WTC11 (cell line): ENCODE data around the gene SLC8A2. TPM values are rescaled to one million over a fixed set of nuclear protein-coding genes. Genes with fewer than 3 reads are reported as not detected.
A peak's percentile ranks its signal among the peaks of the same experiment; 100 is the strongest.

Source experiments
- ATF1 ChIP-seq: sonication (generic); formaldehyde crosslinking; IDR thresholded peaks from 2 replicates; pipeline ENCODE4 v1.8.1; 2023; ENCODE audit warnings: mild to moderate bottlenecking, moderate library complexity, missing genetic modification reagents
- ATF6 ChIP-seq: sonication (generic); formaldehyde crosslinking; IDR thresholded peaks from 2 replicates; pipeline ENCODE4 v1.8.1; 2023; ENCODE audit warnings: mild to moderate bottlenecking, missing genetic modification reagents
- CBFB ChIP-seq: sonication (generic); formaldehyde crosslinking; IDR thresholded peaks from 2 replicates; pipeline ENCODE4 v1.8.1; 2022; ENCODE audit warnings: mild to moderate bottlenecking, low read depth, missing genetic modification reagents
- CDX4 ChIP-seq: fragments of 250-450 bp; sonication (Bioruptor Pico); IDR thresholded peaks from 2 replicates; pipeline ENCODE4 v1.9.0; 2021; ENCODE audit warnings: moderate library complexity, mild to moderate bottlenecking, inconsistent platforms, borderline replicate concordance
- ETV6 ChIP-seq: sonication (generic); formaldehyde crosslinking; IDR thresholded peaks from 2 replicates; pipeline ENCODE4 v1.8.1; 2022; ENCODE audit warnings: mild to moderate bottlenecking, missing genetic modification reagents
- GABPB1 ChIP-seq: sonication (generic); formaldehyde crosslinking; IDR thresholded peaks from 2 replicates; pipeline ENCODE4 v1.8.1; 2023; ENCODE audit warnings: mild to moderate bottlenecking, missing genetic modification reagents
- JAZF1 ChIP-seq: fragments of 250-450 bp; sonication (Bioruptor Pico); IDR thresholded peaks from 2 replicates; pipeline ENCODE4 v1.9.0; 2021; ENCODE audit warnings: moderate library complexity, mild to moderate bottlenecking, inconsistent platforms
- JUN ChIP-seq: sonication (generic); formaldehyde crosslinking; IDR thresholded peaks from 2 replicates; pipeline ENCODE4 v1.8.0; 2023; ENCODE audit warnings: mild to moderate bottlenecking, missing genetic modification reagents
- KAT7 ChIP-seq: sonication (generic); formaldehyde crosslinking; IDR thresholded peaks from 2 replicates; pipeline ENCODE4 v1.8.1; 2023; ENCODE audit warnings: missing genetic modification reagents, mild to moderate bottlenecking, borderline replicate concordance
- MLX ChIP-seq: sonication (generic); formaldehyde crosslinking; IDR thresholded peaks from 2 replicates; pipeline ENCODE4 v1.8.1; 2023; ENCODE audit warnings: mild to moderate bottlenecking, missing genetic modification reagents, moderate library complexity
- MXD4 ChIP-seq: fragments of 250-450 bp; sonication (Bioruptor Pico); IDR thresholded peaks from 2 replicates; pipeline ENCODE4 v1.8.0; 2021; ENCODE audit warnings: mild to moderate bottlenecking, moderate library complexity, borderline replicate concordance
- MYBL2 ChIP-seq: sonication (generic); formaldehyde crosslinking; IDR thresholded peaks from 2 replicates; pipeline ENCODE4 v1.8.1; 2023; ENCODE audit warnings: mild to moderate bottlenecking, moderate library complexity, missing genetic modification reagents
- NFE2L1 ChIP-seq: sonication (generic); formaldehyde crosslinking; IDR thresholded peaks from 2 replicates; pipeline ENCODE4 v1.8.1; 2023; ENCODE audit warnings: missing genetic modification reagents
- NR1H2 ChIP-seq: sonication (generic); formaldehyde crosslinking; IDR thresholded peaks from 2 replicates; pipeline ENCODE4 v1.9.0; 2021; ENCODE audit warnings: mild to moderate bottlenecking, moderate library complexity, missing genetic modification reagents
- OVOL2 ChIP-seq: fragments of 250-450 bp; sonication (Bioruptor Pico); IDR thresholded peaks from 2 replicates; pipeline ENCODE4 v1.9.0; 2021; ENCODE audit warnings: mild to moderate bottlenecking, borderline replicate concordance
- PREB ChIP-seq: sonication (generic); formaldehyde crosslinking; IDR thresholded peaks from 2 replicates; pipeline ENCODE4 v1.8.1; 2022; ENCODE audit warnings: mild to moderate bottlenecking, missing genetic modification reagents, moderate library complexity, borderline replicate concordance
- RELA ChIP-seq: sonication (generic); formaldehyde crosslinking; IDR thresholded peaks from 2 replicates; pipeline ENCODE4 v1.8.1; 2022; ENCODE audit warnings: missing genetic modification reagents, mild to moderate bottlenecking, borderline replicate concordance
- SMAD3 ChIP-seq: sonication (generic); formaldehyde crosslinking; IDR thresholded peaks from 2 replicates; pipeline ENCODE4 v1.8.0; 2022; ENCODE audit warnings: missing genetic modification reagents, mild to moderate bottlenecking, borderline replicate concordance
- STAT6 ChIP-seq: sonication (generic); formaldehyde crosslinking; conservative IDR thresholded peaks from 2 replicates; pipeline ENCODE4 v1.8.1; 2023; ENCODE audit warnings: mild to moderate bottlenecking, low read depth, missing genetic modification reagents, moderate library complexity
- TCF7 ChIP-seq: sonication (generic); formaldehyde crosslinking; IDR thresholded peaks from 2 replicates; pipeline ENCODE4 v1.8.0; 2022; ENCODE audit warnings: mild to moderate bottlenecking, low read depth, missing genetic modification reagents, moderate library complexity
- USF2 ChIP-seq: sonication (generic); formaldehyde crosslinking; IDR thresholded peaks from 2 replicates; pipeline ENCODE4 v1.8.1; 2023; ENCODE audit warnings: mild to moderate bottlenecking, missing genetic modification reagents, moderate library complexity
- ZMAT4 ChIP-seq: fragments of 250-450 bp; sonication (Bioruptor Pico); IDR thresholded peaks from 2 replicates; pipeline ENCODE4 v1.9.0; 2021; ENCODE audit warnings: mild to moderate bottlenecking
- ZNF138 ChIP-seq: sonication (generic); formaldehyde crosslinking; conservative IDR thresholded peaks from 2 replicates; pipeline ENCODE4 v1.8.1; 2022; ENCODE audit warnings: mild to moderate bottlenecking, moderate library complexity, missing genetic modification reagents
- ZNF232 ChIP-seq: sonication (generic); formaldehyde crosslinking; IDR thresholded peaks from 2 replicates; pipeline ENCODE4 v1.8.0; 2022; ENCODE audit warnings: mild to moderate bottlenecking, missing genetic modification reagents
- ZNF416 ChIP-seq: fragments of 250-450 bp; sonication (Bioruptor Pico); IDR thresholded peaks from 2 replicates; pipeline ENCODE4 v1.9.0; 2021; ENCODE audit warnings: mild to moderate bottlenecking, inconsistent platforms
- ZNF532 ChIP-seq: fragments of 250-450 bp; sonication (Bioruptor Pico); IDR thresholded peaks from 2 replicates; pipeline ENCODE4 v1.9.0; 2021; ENCODE audit warnings: mild to moderate bottlenecking, borderline replicate concordance
- total RNA-seq: library from RNA; stranded (reverse); gene quantifications from 3 replicates; pipeline ENCODE4 v1.2.3, GENCODE V29; 2021

The SLC8A2 gene
- total RNA-seq, 1 experiment from 2014 or later: 6.5 TPM

- TF ChIP-seq STAT6 (CRISPR knock-in tag) (0 out of 2 replicates have a peak, but pooled peaks have one; percentile 32), JAZF1 (no peak), PREB (CRISPR knock-in tag) (0 out of 2 replicates have a peak, but pooled peaks have one; percentile 48), RELA (peak; percentile 92; the same call in 1 of the 2 replicates), OVOL2 (CRISPR knock-in tag) (no peak), ATF6 (CRISPR knock-in tag) (no peak), NR1H2 (no peak), MLX (CRISPR knock-in tag) (no peak), ZNF416 (CRISPR knock-in tag) (no peak), GABPB1 (no peak), ETV6 (CRISPR knock-in tag) (peak; percentile 71), CBFB (CRISPR knock-in tag) (0 out of 2 replicates have a peak, but pooled peaks have one; percentile 32), ZNF138 (CRISPR knock-in tag) (peak; percentile 84; the same call in 1 of the 2 replicates), JUN (CRISPR knock-in tag) (peak; percentile 95), ZMAT4 (no peak), MYBL2 (CRISPR knock-in tag) (no peak; the same call in none of the 2 replicates), USF2 (CRISPR knock-in tag) (peak; percentile 61), CDX4 (CRISPR knock-in tag) (no peak), NFE2L1 (CRISPR knock-in tag) (no peak), ZNF532 (no peak), ZNF232 (CRISPR knock-in tag) (peak; percentile 90), KAT7 (0 out of 2 replicates have a peak, but pooled peaks have one; percentile 75), MXD4 (CRISPR knock-in tag) (no peak), ATF1 (CRISPR knock-in tag) (no peak), TCF7 (CRISPR knock-in tag) (no peak), SMAD3 (CRISPR knock-in tag) (peak; percentile 84; the same call in 1 of the 2 replicates)
Measured at GRCh38 chr19:47406711-47407416, 64.8 kb downstream of the SLC8A2 start (continued).
